ENCODE measurements around the gene ATG7.

- TF ChIP-seq YY1 (tag by site-specific recombination; IDR thresholded peaks at IDR 0.05) (no peak), ZNF76 (tag by site-specific recombination; IDR thresholded peaks at IDR 0.05; ENCODE audit: borderline replicate concordance, low read depth) (no peak), CTCF (tag by site-specific recombination; IDR thresholded peaks at IDR 0.05) (no peak), PRDM10 (tag by site-specific recombination; IDR thresholded peaks at IDR 0.05) (peak; percentile 13; the same call in 1 of the 2 replicates), ZNF416 (tag by site-specific recombination; IDR thresholded peaks at IDR 0.05) (no peak), ZBTB7A (tag by site-specific recombination; IDR thresholded peaks at IDR 0.05; ENCODE audit: low read depth) (no peak), SP2 (tag by site-specific recombination; IDR thresholded peaks at IDR 0.05) (no peak), ZNF423 (tag by site-specific recombination; IDR thresholded peaks at IDR 0.05) (no peak), EGR2 (tag by site-specific recombination; IDR thresholded peaks at IDR 0.05; ENCODE audit: low read depth) (no peak)
These were observed 285.8 kb downstream of the ATG7 start for GRCh38 chr3:11558002-11558401.
